ENCODE data around the gene PHKB. TPM values are rescaled to one million over a fixed set of nuclear protein-coding genes. Genes with fewer than 3 reads are reported as not detected.

The PHKB gene
- total RNA-seq, 1 experiment from 2014 or later, result 81.3 TPM

GRCh38 chr16:47613251-47613650 is 152.1 kb downstream of the PHKB start:
- Histone ChIP-seq H4K20me1 (ENCODE audit: insufficient read depth) (no peaks in the 10 kb centered on the region), H3K4me3 (no peak overlapping the region), H3K36me3 (ENCODE audit: low read depth) (peaks cover 10% of the 10 kb centered on the region; the same call in 1 of the 2 replicates), H3K27ac (no peak overlapping the region), H3K4me1 (replicated peaks; ENCODE audit: insufficient read depth) (no peaks in the 10 kb centered on the region), H3K4me2 (no peak overlapping the region), H3K79me2 (ENCODE audit: low read depth) (no peaks in the 10 kb centered on the region), H3K27me3 (ENCODE audit: insufficient read depth, low read depth) (no peaks in the 10 kb centered on the region), H3F3A (ENCODE audit: insufficient read depth, low read depth) (no peaks in the 10 kb centered on the region), H3K9me3 (ENCODE audit: insufficient read depth, low read depth) (no peaks in the 10 kb centered on the region), H3K9me2 (ENCODE audit: insufficient read depth) (no peaks in the 10 kb centered on the region; the same call in 1 of the 2 replicates), H2AFZ (no peak overlapping the region)
- no peak for TF ChIP-seq CTCF (conservative IDR thresholded peaks at IDR 0.05)
- TF ChIP-seq EZH2 (IDR thresholded peaks at IDR 0.05; ENCODE audit: low read depth), result no peak
- ChIA-PET CTCF (no interaction called here), POLR2A (ENCODE audit: unreplicated experiment) (no interaction called here)
- intact Hi-C loops (cut with micrococcal nuclease; ENCODE audit: unreplicated experiment), result no loop called here
- DNase-seq, result no peak
- BruUV-seq (replicated peaks), result no TSS peak

- Histone ChIP-seq H3K9me3 (ENCODE audit: insufficient read depth, low read depth) (no peaks in the 10 kb centered on the region), H3K79me2 (ENCODE audit: low read depth) (no peaks in the 10 kb centered on the region), H3K4me2 (no peak overlapping the region), H2AFZ (no peak overlapping the region), H3K27ac (no peak overlapping the region), H3K36me3 (ENCODE audit: low read depth) (0 out of 2 replicates have a peak, but pooled peaks cover 5% of the 10 kb centered on the region), H3K4me3 (no peak overlapping the region), H3K4me1 (replicated peaks; ENCODE audit: insufficient read depth) (no peaks in the 10 kb centered on the region), H4K20me1 (ENCODE audit: insufficient read depth) (no peaks in the 10 kb centered on the region), H3K27me3 (ENCODE audit: insufficient read depth, low read depth) (no peaks in the 10 kb centered on the region), H3K9me2 (ENCODE audit: insufficient read depth) (no peaks in the 10 kb centered on the region; the same call in 1 of the 2 replicates), H3F3A (ENCODE audit: insufficient read depth, low read depth) (no peaks in the 10 kb centered on the region)
- ChIA-PET CTCF (no interaction called here), POLR2A (ENCODE audit: unreplicated experiment) (no interaction called here)
- BruUV-seq (replicated peaks), result no TSS peak
- no peak for DNase-seq
- TF ChIP-seq EZH2 (IDR thresholded peaks at IDR 0.05; ENCODE audit: low read depth) (no peak), CTCF (conservative IDR thresholded peaks at IDR 0.05) (no peak)
- intact Hi-C loops (cut with micrococcal nuclease; ENCODE audit: unreplicated experiment), result no loop called here
These were observed 156.6 kb downstream of the PHKB start for GRCh38 chr16:47617732-47618131.

- no peaks in the 10 kb centered on the region for H3K79me2 ChIP-seq (ENCODE audit: low read depth)
- H4K20me1 ChIP-seq (ENCODE audit: insufficient read depth), result no peaks in the 10 kb centered on the region; the same call in 1 of the 2 replicates
- POLR2A ChIA-PET (ENCODE audit: unreplicated experiment), result interaction anchor here (0.6 kb wide), 2 partner anchors 153 to 431 kb away, joined by 8 to 27 read pairs; no protein-coding TSS in a partner anchor
- 0 out of 2 replicates have a peak, but pooled peaks cover 5% of the 10 kb centered on the region for H3K36me3 ChIP-seq (ENCODE audit: low read depth)
- no peak overlapping the region for H3K27ac ChIP-seq
- CTCF ChIA-PET, result no interaction called here
- no peaks in the 10 kb centered on the region for H3K9me3 ChIP-seq (ENCODE audit: insufficient read depth, low read depth)
- DNase-seq, result no peak
- H3K4me3 ChIP-seq, result no peak overlapping the region
- no peaks in the 10 kb centered on the region for H3F3A ChIP-seq (ENCODE audit: insufficient read depth, low read depth)
- no peak overlapping the region for H2AFZ ChIP-seq
- no peaks in the 10 kb centered on the region for H3K4me1 ChIP-seq (replicated peaks; ENCODE audit: insufficient read depth)
- intact Hi-C loops (cut with micrococcal nuclease; ENCODE audit: unreplicated experiment), result no loop called here
- H3K27me3 ChIP-seq (ENCODE audit: insufficient read depth, low read depth), result no peaks in the 10 kb centered on the region
- BruUV-seq (replicated peaks), result no TSS peak
- H3K4me2 ChIP-seq, result no peak overlapping the region
- H3K9me2 ChIP-seq (ENCODE audit: insufficient read depth), result no peaks in the 10 kb centered on the region
- TF ChIP-seq EZH2 (IDR thresholded peaks at IDR 0.05; ENCODE audit: low read depth) (no peak), CTCF (conservative IDR thresholded peaks at IDR 0.05) (no peak)
These were observed 161.5 kb downstream of the PHKB start for GRCh38 chr16:47622451-47623176.

Data from PC-9 (cell line).